Ectodermal cell (in vitro differentiated cells): ENCODE results near the gene ZYX.

Source experiments
- H3K27ac ChIP-seq: 2 replicates; pipeline ENCODE4 v1.7.0; 2013; ENCODE audit warnings: mild to moderate bottlenecking, low read depth, low read length; ENCODE audit not compliant: insufficient read depth, poor library complexity, severe bottlenecking
- H3K27me3 ChIP-seq: 2 replicates; pipeline ENCODE4 v1.7.0; 2013; ENCODE audit warnings: mild to moderate bottlenecking, low read length; ENCODE audit not compliant: insufficient read depth, control insufficient read depth, poor library complexity, severe bottlenecking
- H3K36me3 ChIP-seq: one replicate; pipeline ENCODE4 v1.7.0; 2013; ENCODE audit warnings: low read length; ENCODE audit not compliant: control insufficient read depth, insufficient read depth
- H3K4me1 ChIP-seq: one replicate; pipeline ENCODE4 v1.7.0; 2013; ENCODE audit warnings: low read length; ENCODE audit not compliant: control insufficient read depth, insufficient read depth
- H3K4me3 ChIP-seq: 2 replicates; pipeline ENCODE4 v1.7.0; 2013; ENCODE audit warnings: low read depth, low read length, control low read depth; ENCODE audit not compliant: insufficient read depth
- H3K9me3 ChIP-seq: 2 replicates; pipeline ENCODE4 v1.7.0; 2013; ENCODE audit warnings: mild to moderate bottlenecking, low read length, moderate library complexity; ENCODE audit not compliant: control insufficient read depth
- WGBS, 2 experiments: methylation state at CpG; one replicate each; pipeline ENCODE4 v1.1.7; 2013; ENCODE audit warnings: missing lambda C conversion rate in 2 of 2; 5-methylcytosine and 5-hydroxymethylcytosine counted together

ZYX gene

DNA sequence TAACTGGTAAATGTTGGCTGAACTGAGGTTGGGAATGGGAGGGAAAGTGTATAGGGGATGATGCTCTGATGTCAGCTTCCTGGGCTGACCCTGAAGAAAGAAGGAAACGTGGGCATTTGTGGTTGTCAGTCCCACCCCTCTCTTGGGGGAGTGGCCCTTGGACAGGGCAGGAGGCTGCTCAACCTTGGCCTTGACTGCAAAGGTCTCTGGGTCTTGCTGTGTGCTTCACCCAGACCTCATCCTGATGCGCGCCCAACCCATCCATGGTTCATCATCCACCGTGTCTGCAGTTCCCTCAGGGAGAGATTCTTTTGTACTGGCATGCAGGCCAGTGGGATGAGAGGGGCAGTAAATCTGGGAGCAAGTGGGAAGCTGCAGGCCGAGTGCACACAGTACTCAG, 4.7 kb upstream of the ZYX start:
- Histone ChIP-seq H3K4me1 (peaks cover 10% of the 10 kb centered on the region), H3K4me3 (no peak overlapping the region), H3K9me3 (no peaks in the 10 kb centered on the region), H3K27ac (no peak overlapping the region), H3K27me3 (no peaks in the 10 kb centered on the region), H3K36me3 (no peaks in the 10 kb centered on the region)
- 79 to 80% methylated on average over 5 of the region's 5 CpGs for WGBS, 2 experiments

DNA sequence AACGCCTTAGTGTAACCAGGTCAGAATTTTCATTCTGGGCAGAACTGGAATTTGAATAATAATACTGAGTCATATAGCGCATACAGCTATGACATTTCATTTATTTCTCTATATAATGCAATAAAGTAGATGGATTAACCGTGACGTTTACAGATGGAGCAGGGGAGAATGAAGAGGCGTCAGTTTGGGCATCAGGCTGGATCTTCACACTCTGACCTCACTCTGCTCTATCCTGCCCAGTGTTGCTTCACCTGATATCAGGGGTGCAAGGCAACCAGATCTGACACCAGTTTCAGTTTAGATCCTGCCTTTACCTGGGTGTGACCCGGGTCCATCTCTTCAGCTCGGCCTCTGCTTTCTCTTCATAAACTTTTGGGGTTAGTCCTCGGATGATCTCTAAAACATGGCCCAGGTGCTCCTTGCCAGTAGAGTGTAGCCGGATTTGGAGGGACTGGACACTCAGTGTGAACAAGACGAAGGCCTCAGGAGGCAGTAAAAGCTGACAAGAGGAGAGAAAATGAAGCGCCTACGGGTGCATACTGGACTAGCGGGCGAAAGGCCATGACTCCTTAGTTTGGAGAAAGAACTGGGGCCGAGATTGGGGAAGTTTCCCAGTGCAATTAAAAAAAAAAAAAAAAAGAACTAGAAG, 1.4 kb upstream of the ZYX start:
- Histone ChIP-seq H3K4me3 (peak overlapping the region; percentile 70), H3K27ac (no peak overlapping the region), H3K27me3 (no peaks in the 10 kb centered on the region), H3K36me3 (no peaks in the 10 kb centered on the region), H3K9me3 (no peaks in the 10 kb centered on the region), H3K4me1 (peaks cover 25% of the 10 kb centered on the region)
- WGBS, 2 experiments, result 46% methylated on average over 14 of the region's 15 CpGs

DNA sequence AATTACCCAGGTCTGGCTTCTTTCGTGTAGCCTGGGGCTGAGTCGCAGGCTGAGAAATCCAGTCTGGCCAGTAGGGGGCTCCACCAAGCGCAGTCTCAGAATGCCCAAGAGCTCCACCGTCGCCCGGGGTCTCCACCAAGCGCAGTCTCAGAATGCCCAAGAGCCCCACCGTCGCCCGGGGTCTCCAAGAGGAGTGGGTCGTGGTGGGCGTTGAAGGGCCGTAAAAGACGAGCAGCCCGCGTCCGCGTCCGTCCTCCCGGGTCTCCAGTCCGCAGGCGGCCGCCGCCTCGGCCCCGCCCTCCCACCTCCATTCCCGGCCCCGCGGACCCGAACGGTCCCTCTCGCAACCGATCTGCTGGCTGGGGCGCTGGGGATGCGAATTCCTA, 892 bp upstream of the ZYX start:
- Histone ChIP-seq H3K27me3 (no peaks in the 10 kb centered on the region), H3K9me3 (no peaks in the 10 kb centered on the region), H3K4me3 (peak overlapping the region; percentile 70), H3K36me3 (no peaks in the 10 kb centered on the region), H3K27ac (peak overlapping the region; percentile 93), H3K4me1 (peaks cover 25% of the 10 kb centered on the region)
- WGBS, 2 experiments, result 0 to 1% methylated on average over 35 of the region's 35 CpGs

DNA sequence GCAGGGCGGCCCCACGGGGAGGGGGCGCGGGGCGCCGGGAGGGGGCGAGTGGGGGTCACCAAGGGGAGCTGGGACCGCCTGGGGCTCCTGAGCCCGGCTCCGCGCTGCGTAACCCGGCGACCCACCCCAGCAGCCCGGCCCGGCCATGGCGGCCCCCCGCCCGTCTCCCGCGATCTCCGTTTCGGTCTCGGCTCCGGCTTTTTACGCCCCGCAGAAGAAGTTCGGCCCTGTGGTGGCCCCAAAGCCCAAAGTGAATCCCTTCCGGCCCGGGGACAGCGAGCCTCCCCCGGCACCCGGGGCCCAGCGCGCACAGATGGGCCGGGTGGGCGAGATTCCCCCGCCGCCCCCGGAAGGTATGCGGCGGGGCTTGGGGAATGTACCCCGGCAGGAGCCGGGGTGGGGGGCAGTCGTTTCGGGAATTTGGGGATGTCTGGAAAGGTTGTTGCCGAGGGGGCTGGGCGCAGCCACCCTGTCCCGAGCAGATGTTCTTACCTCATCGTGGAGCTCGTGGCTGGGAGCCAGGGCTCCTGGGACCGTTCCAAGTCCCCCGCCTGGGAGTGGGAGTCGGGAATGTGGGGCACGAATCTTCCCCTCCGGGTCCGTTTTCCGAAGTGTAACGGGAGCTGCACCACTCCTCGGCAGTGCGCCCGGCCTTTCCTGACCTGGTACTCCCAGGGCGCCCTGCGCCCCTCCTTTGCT, 431 bp downstream of the ZYX start:
- no peaks in the 10 kb centered on the region for H3K36me3 ChIP-seq
- WGBS, 2 experiments, result 0 to 1% methylated on average over 63 of the region's 64 CpGs
- no peak overlapping the region for H3K27ac ChIP-seq
- H3K9me3 ChIP-seq, result no peaks in the 10 kb centered on the region
- no peaks in the 10 kb centered on the region for H3K27me3 ChIP-seq
- H3K4me3 ChIP-seq, result peak overlapping the region; percentile 70
- H3K4me1 ChIP-seq, result peaks cover 25% of the 10 kb centered on the region

DNA sequence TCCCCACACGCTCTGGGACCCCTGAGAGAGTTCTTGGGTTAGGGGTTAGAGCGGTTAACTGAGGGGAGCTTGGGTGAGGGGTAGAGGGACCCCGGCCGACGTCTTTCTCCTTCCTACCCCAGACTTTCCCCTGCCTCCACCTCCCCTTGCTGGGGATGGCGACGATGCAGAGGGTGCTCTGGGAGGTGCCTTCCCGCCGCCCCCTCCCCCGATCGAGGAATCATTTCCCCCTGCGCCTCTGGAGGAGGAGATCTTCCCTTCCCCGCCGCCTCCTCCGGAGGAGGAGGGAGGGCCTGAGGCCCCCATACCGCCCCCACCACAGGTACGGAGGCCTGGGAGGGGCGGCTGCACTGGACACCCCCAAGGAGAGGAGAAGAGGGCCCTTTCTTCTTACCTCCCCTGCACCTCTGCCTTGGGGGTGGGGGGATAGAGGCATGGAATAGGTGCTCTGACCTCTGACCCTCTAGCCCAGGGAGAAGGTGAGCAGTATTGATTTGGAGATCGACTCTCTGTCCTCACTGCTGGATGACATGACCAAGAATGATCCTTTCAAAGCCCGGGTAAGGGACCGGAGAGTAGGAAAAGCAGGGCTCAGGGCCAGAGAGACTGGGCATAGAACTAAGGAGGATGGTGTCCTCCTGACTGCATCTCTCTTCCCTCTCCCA, 1.1 kb downstream of the ZYX start:
- Histone ChIP-seq H3K4me3 (peak overlapping the region; percentile 70), H3K9me3 (no peaks in the 10 kb centered on the region), H3K36me3 (no peaks in the 10 kb centered on the region), H3K27ac (no peak overlapping the region), H3K27me3 (no peaks in the 10 kb centered on the region), H3K4me1 (peaks cover 25% of the 10 kb centered on the region)
- 9 to 10% methylated on average over 17 to 21 of the region's 21 CpGs for WGBS, 2 experiments

DNA sequence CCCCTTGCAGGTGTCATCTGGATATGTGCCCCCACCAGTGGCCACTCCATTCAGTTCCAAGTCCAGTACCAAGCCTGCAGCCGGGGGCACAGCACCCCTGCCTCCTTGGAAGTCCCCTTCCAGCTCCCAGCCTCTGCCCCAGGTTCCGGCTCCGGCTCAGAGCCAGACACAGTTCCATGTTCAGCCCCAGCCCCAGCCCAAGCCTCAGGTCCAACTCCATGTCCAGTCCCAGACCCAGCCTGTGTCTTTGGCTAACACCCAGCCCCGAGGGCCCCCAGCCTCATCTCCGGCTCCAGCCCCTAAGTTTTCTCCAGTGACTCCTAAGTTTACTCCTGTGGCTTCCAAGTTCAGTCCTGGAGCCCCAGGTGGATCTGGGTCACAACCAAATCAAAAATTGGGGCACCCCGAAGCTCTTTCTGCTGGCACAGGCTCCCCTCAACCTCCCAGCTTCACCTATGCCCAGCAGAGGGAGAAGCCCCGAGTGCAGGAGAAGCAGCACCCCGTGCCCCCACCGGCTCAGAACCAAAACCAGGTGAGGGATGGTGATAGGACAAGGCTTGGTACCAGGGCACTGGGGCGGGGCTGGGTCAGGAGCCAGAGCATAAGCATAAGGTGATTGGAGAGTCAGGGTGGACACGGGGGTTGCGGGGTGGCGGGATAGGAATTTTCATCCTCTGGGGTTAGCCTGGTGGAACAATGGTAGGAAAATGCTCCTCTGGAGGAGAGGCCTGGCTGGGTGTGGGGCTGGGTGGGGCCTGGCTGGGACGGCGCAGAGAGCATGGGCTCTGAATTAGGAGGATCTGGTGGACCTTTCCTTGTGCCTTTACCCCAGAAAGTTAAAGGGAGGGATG, 1.9 kb downstream of the ZYX start:
- Histone ChIP-seq H3K27ac (no peak overlapping the region), H3K27me3 (no peaks in the 10 kb centered on the region), H3K9me3 (no peaks in the 10 kb centered on the region), H3K4me3 (peak overlapping the region; percentile 70), H3K4me1 (peaks cover 25% of the 10 kb centered on the region), H3K36me3 (no peaks in the 10 kb centered on the region)
- WGBS, 2 experiments, result 93 to 94% methylated on average over 15 of the region's 15 CpGs

DNA sequence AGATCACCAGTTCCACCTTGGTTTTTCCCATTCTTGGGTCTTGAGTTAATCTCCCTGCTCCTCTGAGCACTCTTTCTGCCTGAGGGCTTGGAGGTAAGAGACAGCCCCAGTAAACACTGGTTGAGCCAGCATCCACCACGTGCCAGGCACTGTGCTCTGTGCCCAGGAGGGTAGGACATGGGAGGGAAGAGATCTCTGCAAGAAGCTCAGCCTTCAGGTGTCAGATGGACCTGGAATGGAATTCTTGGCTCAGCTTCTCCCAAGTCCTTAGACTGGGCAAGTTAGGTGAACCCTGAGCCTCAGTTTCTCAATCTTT, 2.5 kb downstream of the ZYX start:
- Histone ChIP-seq H3K9me3 (no peaks in the 10 kb centered on the region), H3K27me3 (no peaks in the 10 kb centered on the region), H3K27ac (no peak overlapping the region), H3K4me3 (no peak overlapping the region), H3K36me3 (peaks cover 3% of the 10 kb centered on the region), H3K4me1 (peaks cover 25% of the 10 kb centered on the region)
- 86 to 89% methylated on average over 1 of the region's 1 CpG for WGBS, 2 experiments

DNA sequence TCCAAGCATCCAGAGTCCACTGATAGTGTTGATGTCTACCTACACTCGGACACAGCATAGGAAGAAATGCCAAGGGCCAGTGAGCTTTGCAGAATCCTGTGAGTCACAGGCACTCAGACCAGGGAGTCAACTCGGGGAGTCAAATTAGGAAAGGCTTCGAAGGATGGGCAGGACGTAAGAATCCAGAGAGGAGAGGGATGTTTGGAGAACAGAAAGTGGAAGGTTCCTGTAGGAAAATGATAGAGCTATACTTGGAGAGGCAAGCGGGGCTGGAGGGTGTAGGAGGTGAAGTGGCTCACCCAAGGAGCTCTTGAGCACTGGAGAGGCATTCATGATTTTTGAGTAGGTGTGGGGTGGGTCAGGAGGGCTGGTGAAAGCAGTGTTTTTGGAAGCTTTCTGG, 3.0 kb downstream of the ZYX start:
- Histone ChIP-seq H3K27ac (no peak overlapping the region), H3K4me1 (peaks cover 22% of the 10 kb centered on the region), H3K27me3 (no peaks in the 10 kb centered on the region), H3K9me3 (no peaks in the 10 kb centered on the region), H3K4me3 (no peak overlapping the region), H3K36me3 (peaks cover 9% of the 10 kb centered on the region)
- 90 to 91% methylated on average over 5 of the region's 5 CpGs for WGBS, 2 experiments

DNA sequence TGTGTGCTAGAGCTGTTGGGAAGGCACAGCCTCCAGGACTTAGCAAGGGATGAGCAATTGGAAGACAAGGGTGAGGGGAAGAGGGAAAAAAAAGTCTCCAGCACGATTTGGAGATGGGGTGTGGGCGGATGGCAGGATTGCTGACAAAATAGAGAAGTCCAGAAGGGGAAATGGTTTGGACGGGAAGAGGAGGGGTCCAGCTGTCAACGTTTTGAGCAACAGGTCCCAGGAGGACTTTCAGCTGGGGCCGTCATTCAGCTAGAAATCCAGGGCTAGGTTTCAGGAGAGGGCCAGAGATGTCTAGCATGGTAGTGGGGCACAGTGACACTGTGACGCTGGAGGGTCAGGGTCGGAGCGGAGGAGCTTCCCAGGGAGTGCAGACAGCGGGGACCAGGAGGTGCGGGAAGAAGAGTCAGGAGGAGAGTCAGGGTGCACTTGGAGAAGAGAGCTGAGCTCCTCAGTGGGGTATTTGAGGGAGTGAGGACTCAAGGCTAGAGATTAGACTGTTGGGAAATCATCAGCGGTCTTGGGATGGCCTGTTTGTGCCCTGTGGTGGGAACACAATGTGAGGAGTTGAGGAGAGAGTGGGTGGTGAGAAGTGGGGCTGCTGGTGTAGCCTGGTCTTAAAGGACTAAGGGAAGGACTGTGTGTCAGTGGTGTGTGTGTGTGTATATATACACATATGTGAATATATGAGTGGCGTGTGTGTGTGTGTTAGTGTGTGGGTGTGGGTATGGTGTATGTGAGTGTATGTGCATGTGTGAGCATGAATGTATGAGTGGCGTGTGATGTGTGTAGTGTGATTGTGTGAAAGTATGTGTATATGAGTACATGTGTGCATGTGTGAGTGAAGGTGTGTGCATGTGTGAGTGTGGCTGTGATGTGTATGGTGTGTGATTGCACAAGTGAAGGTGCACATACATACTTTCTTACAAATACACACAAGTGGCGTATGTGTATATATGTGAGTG, 3.8 kb downstream of the ZYX start:
- Histone ChIP-seq H3K4me3 (no peak overlapping the region), H3K27me3 (no peaks in the 10 kb centered on the region), H3K36me3 (peaks cover 15% of the 10 kb centered on the region), H3K27ac (no peak overlapping the region), H3K4me1 (peaks cover 15% of the 10 kb centered on the region), H3K9me3 (no peaks in the 10 kb centered on the region)
- WGBS, 2 experiments, result 88 to 90% methylated on average over 13 to 14 of the region's 14 CpGs
